Esophagus (tissue), 2 donors: Measurements from ENCODE around the gene FLNB. TPM values are rescaled to one million over a fixed set of nuclear protein-coding genes. Genes with fewer than 3 reads are reported as not detected.
A peak's percentile ranks its signal among the peaks of the same experiment; 100 is the strongest.

Experiments
- H3K27ac ChIP-seq, 2 donors: one replicate each; pipeline ENCODE4 v1.5.1; 2013; ENCODE audit warnings: low read depth in 2 of 2, mild to moderate bottlenecking in 2 of 2, inconsistent platforms in 1 of 2, low read length in 1 of 2, moderate library complexity in 1 of 2
- H3K27me3 ChIP-seq, 2 donors: one replicate each; pipeline ENCODE4 v1.6.1; 2013; ENCODE audit warnings: low read length in 2 of 2, control low read depth in 1 of 2, mild to moderate bottlenecking in 1 of 2; ENCODE audit not compliant: insufficient read depth in 2 of 2, control insufficient read depth in 1 of 2
- H3K36me3 ChIP-seq, 2 donors: one replicate each; pipeline ENCODE4 v1.6.1; 2013; ENCODE audit warnings: low read length in 1 of 2; ENCODE audit not compliant: control insufficient read depth in 2 of 2, insufficient read depth in 2 of 2
- H3K4me1 ChIP-seq, 2 donors: one replicate each; pipeline ENCODE4 v1.6.1; 2013; ENCODE audit warnings: low read length in 1 of 2; ENCODE audit not compliant: control insufficient read depth in 2 of 2, insufficient read depth in 2 of 2
- H3K4me3 ChIP-seq, 2 donors: one replicate each; pipeline ENCODE4 v1.5.1; 2013; ENCODE audit warnings: low read length in 2 of 2, mild to moderate bottlenecking in 2 of 2, low read depth in 1 of 2, moderate library complexity in 1 of 2
- H3K9me3 ChIP-seq, 2 donors: one replicate each; pipeline ENCODE4 v1.6.1; 2013; ENCODE audit warnings: mild to moderate bottlenecking in 2 of 2, low read depth in 1 of 2, low read length in 1 of 2, moderate library complexity in 1 of 2; ENCODE audit not compliant: control insufficient read depth in 2 of 2, insufficient read depth in 1 of 2
- WGBS, 2 donors: extraction: QIAGEN DNeasy Blood & Tissue Kit; methylation state at CpG; one replicate each; pipeline ENCODE4 v1.1.7; 2013; 5-methylcytosine and 5-hydroxymethylcytosine counted together
- polyA plus RNA-seq, 2 donors: library from polyadenylated mRNA; stranded (reverse); fragments of 200-250 nt; gene quantifications; one replicate each; pipeline ENCODE4 v1.2.3, GENCODE V29; 2013
- donor health status: healthy with polysubstance abuse.
- donor health status: Bipolar disorder and iron deficiency.

Gene FLNB
- polyA plus RNA-seq, 2 donors = 50.8 to 52.5 TPM

DNA sequence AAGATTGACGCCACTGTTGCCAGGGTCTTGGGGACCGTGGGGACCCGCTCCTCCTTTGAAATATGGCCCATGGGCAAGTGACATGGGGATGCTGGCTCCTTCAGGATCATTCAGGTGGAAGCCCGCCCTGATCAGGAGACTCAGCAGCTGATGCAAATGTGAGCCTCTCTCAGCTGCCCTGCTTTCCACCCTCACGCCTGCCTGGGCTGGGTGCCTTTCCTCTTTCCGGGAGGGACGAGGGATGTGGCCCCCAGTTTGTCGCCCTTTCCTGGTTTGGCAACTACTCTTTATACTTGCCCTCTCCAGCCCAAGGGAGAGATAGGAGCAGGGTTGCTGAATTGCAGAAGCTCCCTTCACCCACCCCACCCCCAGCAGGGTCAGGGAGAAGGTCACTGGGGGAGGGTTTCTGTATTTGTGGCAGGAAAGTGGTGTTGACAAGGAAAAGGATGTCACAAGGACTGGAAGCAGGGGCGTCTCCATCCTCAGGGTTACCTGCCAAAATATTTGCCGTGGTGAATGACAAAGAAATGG lies 180.8 kb downstream of the FLNB start:
- H3K27ac ChIP-seq = peak overlapping the region in 1 of 2 donors; percentile 58
- peaks cover 0 to 2% of the 10 kb centered on the region in 2 donors for H3K4me1 ChIP-seq
- peaks cover 0 to 4% of the 10 kb centered on the region in 2 donors for H3K36me3 ChIP-seq
- no peak overlapping the region for H3K4me3 ChIP-seq
- 55 to 76% methylated on average over 10 of the region's 10 CpGs for WGBS, 2 donors
- H3K27me3 ChIP-seq = no peaks in the 10 kb centered on the region
- H3K9me3 ChIP-seq = no peaks in the 10 kb centered on the region

DNA sequence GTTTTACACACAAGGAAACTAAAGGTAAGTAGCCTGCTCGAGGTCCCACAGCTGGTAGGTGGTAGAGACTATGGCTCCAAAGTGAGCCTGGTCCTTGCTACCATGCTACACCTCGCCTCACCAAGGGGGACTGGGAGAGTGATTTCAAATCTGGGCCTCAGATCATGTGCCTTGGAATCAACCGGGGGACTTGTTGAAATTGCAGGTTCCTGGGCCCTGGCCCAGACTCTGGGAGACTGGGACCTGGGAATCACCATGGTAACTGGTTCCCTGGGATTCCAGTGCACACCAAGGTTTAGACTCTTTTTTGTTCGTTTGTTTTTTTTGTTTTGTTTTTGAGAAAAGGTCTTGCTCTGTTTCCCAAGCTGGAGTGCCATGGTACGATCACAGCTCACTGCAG lies 181.5 kb downstream of the FLNB start:
- Histone ChIP-seq H3K27ac (no peak overlapping the region), H3K4me1 (peaks cover 0 to 2% of the 10 kb centered on the region in 2 donors), H3K4me3 (no peak overlapping the region), H3K27me3 (no peaks in the 10 kb centered on the region), H3K9me3 (no peaks in the 10 kb centered on the region), H3K36me3 (peaks cover 0 to 4% of the 10 kb centered on the region in 2 donors)
- WGBS, 2 donors = 75 to 81% methylated on average over 5 of the region's 5 CpGs

DNA sequence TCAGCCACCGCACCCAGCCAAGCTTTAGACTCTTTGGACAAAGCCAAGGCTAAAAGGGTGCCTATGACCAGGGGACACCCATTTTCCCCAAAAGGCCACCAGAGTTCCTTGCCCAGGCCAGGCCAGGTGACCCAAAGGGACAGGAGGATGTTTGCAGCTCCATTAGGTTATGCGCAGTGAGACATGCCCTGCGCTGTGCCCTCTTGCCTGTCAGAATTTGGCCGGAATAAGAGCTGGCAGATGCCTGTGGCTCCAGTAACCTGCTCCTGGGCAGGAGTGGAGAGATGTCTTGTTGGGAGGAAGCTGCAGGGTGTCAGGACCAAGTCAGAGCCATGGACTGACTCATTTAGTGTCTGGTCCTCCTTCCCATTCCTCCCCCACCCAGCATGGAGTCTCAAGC lies 182.1 kb downstream of the FLNB start:
- no peaks in the 10 kb centered on the region for H3K9me3 ChIP-seq
- H3K36me3 ChIP-seq = peaks cover 0 to 4% of the 10 kb centered on the region in 2 donors
- no peak overlapping the region for H3K4me3 ChIP-seq
- H3K27me3 ChIP-seq = no peaks in the 10 kb centered on the region
- H3K27ac ChIP-seq = no peak overlapping the region
- peaks cover 0 to 2% of the 10 kb centered on the region in 2 donors for H3K4me1 ChIP-seq
- 94 to 98% methylated on average over 4 of the region's 4 CpGs for WGBS, 2 donors

DNA sequence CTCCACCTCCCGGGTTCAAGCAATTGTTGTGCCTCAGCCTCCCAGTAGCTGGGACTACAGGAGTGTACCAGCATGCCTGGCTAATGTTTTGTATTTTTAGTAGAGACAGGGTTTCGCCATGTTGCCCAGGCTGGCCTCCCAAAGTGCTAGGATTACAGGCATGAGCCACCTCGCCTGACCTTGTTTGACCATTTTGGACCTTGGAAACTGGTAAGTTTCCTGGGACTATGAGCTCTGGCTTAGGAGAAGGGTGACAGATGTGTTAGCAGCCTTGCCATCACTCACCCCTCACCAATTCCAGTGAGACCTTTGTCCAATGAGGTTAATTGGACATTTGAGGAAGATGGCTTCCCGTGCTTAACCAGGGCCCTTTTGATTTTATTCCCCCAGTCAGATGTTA lies 182.7 kb downstream of the FLNB start:
- H3K27ac ChIP-seq = no peak overlapping the region

DNA sequence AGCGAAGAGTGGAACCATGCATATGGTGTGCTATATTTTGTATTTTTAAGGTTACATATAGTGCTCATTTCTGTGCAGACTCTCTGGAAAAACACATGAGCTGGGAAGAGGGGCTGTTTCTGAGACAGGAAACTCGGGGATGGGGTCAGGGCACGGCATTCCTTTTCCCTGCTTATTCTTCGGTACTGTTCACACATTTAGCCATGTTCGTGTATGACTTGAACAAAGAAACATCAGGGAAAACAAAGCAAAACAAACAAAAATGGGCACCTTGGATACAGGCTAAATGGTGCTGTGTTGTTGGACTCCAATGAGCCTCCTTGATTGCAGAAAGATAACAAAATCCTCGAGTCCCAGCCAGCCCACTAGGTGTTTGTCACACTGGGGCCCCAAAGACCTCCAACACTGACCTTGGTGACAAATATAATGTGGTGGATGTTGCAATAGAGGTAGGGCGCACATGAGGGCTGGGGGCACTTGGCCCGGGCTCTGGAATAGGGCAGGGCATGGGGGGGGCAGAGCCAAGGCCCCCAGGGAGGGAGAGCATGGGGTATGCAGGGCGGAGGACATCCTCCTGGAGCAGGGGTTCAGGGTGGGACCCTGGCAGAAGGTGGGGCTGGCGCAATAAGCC lies 183.3 kb downstream of the FLNB start:
- H3K27me3 ChIP-seq = no peaks in the 10 kb centered on the region
- no peak overlapping the region for H3K27ac ChIP-seq
- no peak overlapping the region for H3K4me3 ChIP-seq
- no peaks in the 10 kb centered on the region for H3K9me3 ChIP-seq
- peaks cover 0 to 2% of the 10 kb centered on the region in 2 donors for H3K4me1 ChIP-seq
- 72 to 74% methylated on average over 10 of the region's 10 CpGs for WGBS, 2 donors
- peaks cover 0 to 4% of the 10 kb centered on the region in 2 donors for H3K36me3 ChIP-seq

More for the DNA sequence above, 182.7 kb downstream of the FLNB start:
- Histone ChIP-seq H3K9me3 (no peaks in the 10 kb centered on the region), H3K4me1 (peaks cover 0 to 2% of the 10 kb centered on the region in 2 donors), H3K27me3 (no peaks in the 10 kb centered on the region), H3K36me3 (peaks cover 0 to 4% of the 10 kb centered on the region in 2 donors), H3K4me3 (no peak overlapping the region)
- WGBS, 2 donors = 92 to 93% methylated on average over 4 of the region's 4 CpGs

DNA sequence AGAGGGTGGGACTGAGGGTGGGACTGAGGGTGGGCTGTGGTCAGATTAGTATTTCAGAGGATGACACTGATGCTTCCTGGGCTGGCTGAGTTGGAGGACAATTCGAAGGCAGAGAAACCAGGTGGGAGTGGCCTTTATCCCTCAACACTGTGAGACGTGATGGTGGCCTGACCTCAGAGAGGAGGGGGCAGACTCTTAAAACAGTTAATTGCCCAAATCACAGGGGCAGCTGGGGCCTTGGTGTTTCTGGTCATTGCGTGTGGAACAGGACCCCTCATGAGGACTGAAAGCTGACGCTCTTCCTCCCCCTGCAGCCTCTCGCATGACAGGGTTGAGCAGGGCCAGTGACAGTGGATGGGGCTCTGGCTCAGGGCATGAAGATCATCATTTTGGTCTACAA lies 183.8 kb downstream of the FLNB start:
- Histone ChIP-seq H3K27ac (no peak overlapping the region), H3K4me3 (no peak overlapping the region), H3K27me3 (no peaks in the 10 kb centered on the region), H3K36me3 (peaks cover 0 to 4% of the 10 kb centered on the region in 2 donors), H3K4me1 (peaks cover 0 to 2% of the 10 kb centered on the region in 2 donors), H3K9me3 (no peaks in the 10 kb centered on the region)
- WGBS, 2 donors = 83 to 89% methylated on average over 5 of the region's 5 CpGs

DNA sequence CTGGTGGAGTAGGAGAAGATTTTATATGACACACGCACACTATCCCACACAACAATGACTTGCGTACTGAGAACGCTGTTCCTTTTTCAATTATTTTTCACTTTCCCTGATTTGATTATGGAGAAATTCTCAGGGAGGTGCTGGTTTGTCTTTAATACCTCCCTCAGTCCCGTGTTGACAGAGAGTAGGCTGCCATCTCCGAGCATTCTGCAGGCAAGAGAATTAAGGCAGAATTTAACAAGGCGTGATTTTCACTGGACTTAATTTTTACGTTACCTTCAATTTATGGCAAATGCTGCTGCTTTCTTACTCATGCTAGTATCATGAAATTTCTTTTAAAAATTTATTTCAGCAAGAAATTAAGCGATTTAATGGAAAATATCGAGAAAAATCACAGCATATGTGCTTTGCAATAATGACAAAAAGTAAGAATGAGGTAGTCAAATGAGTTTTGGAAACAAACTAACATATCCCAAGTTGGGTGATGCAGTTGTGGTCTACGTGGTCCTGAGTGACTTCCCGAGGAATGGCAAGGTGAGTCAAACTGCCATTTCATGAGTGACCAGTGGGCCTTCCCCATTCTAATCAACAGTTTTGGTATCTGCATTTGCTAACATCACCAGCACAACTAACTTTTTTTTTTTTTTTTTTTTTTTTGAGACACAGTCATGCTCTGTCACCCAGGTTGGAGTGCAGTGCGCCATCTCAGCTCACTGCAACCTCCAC lies 185.6 kb downstream of the FLNB start:
- H3K36me3 ChIP-seq = peaks cover 0 to 4% of the 10 kb centered on the region in 2 donors
- H3K27me3 ChIP-seq = no peaks in the 10 kb centered on the region
- 90 to 97% methylated on average over 12 of the region's 12 CpGs for WGBS, 2 donors
- H3K4me1 ChIP-seq = peaks cover 2% of the 10 kb centered on the region in 2 donors
- H3K9me3 ChIP-seq = no peaks in the 10 kb centered on the region
- H3K4me3 ChIP-seq = no peak overlapping the region
- no peak overlapping the region for H3K27ac ChIP-seq

DNA sequence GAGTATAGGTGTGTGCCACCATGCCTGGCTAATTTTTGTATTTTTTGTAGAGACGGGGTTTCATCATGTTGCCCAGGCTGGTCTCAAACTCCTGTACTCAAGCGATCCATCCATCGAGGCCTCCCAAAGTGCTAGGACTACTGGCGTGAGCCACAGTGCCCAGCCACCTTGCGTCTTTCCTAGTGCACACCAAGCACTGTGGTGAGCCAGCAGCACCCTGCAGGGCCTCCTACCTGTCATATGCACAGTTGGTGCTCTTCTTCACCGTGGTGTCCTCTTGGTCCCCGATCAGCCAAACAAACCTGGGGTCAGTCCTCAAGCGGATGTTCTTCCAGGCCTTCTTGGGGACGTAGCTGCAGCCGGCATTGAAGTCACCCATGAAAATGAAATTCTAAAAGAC lies 189.4 kb downstream of the FLNB start:
- Histone ChIP-seq H3K4me1 (peaks cover 2 to 5% of the 10 kb centered on the region in 2 donors), H3K27me3 (no peaks in the 10 kb centered on the region), H3K27ac (no peak overlapping the region), H3K4me3 (no peak overlapping the region), H3K36me3 (peaks cover 0 to 4% of the 10 kb centered on the region in 2 donors), H3K9me3 (no peaks in the 10 kb centered on the region)
- WGBS, 2 donors = 96% methylated on average over 10 of the region's 10 CpGs

DNA sequence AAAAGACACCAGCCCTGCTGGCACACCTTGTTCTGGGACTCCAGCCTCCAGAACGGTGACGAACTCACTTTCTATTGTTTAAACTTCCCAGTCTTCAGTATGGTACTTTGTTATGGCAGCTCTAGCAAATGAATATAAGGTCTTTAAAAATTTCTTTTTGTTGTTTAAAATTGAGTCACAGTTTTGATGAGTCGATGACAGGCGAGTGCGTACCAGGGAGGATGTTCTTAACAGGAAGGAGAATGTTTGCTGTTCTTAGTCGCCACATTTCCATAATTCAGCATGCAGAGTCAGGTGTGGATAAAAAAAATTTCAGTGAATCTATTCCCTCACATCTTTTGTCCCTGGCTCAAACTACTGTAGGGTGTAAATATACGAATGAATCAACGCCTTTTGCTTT lies 190.1 kb downstream of the FLNB start:
- peaks cover 2 to 5% of the 10 kb centered on the region in 2 donors for H3K4me1 ChIP-seq
- WGBS, 2 donors = 56 to 69% methylated on average over 8 of the region's 8 CpGs
- H3K36me3 ChIP-seq = peaks cover 0 to 3% of the 10 kb centered on the region in 2 donors
- peaks cover 0 to 3% of the 10 kb centered on the region in 2 donors for H3K9me3 ChIP-seq
- no peaks in the 10 kb centered on the region for H3K27me3 ChIP-seq
- H3K4me3 ChIP-seq = no peak overlapping the region
- peak overlapping the region in 1 of 2 donors; percentile 7 for H3K27ac ChIP-seq
